Ishikawa (cell line): ENCODE measurements around the gene RAMP1.

Experiments
- EP300 ChIP-seq: IDR thresholded peaks from 2 replicates; pipeline ENCODE4 v1.6.1; 2012; ENCODE audit warnings: borderline replicate concordance
- RAD21 ChIP-seq: IDR thresholded peaks from 2 replicates; pipeline ENCODE4 v1.6.1; 2012; ENCODE audit warnings: low read depth

- TF ChIP-seq RAD21 (no peak), EP300 (no peak)
These were observed 53.9 kb downstream of the RAMP1 start for GRCh38 chr2:237913193-237913917.
